Right lobe of liver (tissue), 6 donors: ENCODE data around the gene AKAP12. TPM values are rescaled to one million over a fixed set of nuclear protein-coding genes. Genes with fewer than 3 reads are reported as not detected.
A peak's percentile ranks its signal among the peaks of the same experiment; 100 is the strongest.

Experiments
- ATAC-seq, 4 donors: fragments of 200-7000 bp; cut with Tn5 transposase; one replicate each; pipeline ENCODE4 v1.9.1; 2020; ENCODE audit warnings: mild to moderate bottlenecking in 4 of 4, moderate library complexity in 4 of 4
- DNase-seq, 3 donors: peaks; one replicate each; pipeline ENCODE4 v3.0.0-alpha.2; 2020
- H3K27ac ChIP-seq, 3 donors: fragments of 200-600 bp; one replicate each; pipeline ENCODE4 v1.8.0; 2022
- H3K27me3 ChIP-seq, 2 donors: fragments of 200-600 bp; one replicate each; pipeline ENCODE4 v1.8.0; 2022
- H3K36me3 ChIP-seq, 4 donors: fragments of 200-600 bp; sonication (generic) in 1 of 4; one replicate each; pipeline versions ENCODE4 v1.5.1 to v1.8.0; 2017 to 2022; ENCODE audit warnings: control low read depth in 1 of 4
- H3K4me1 ChIP-seq, 4 donors: fragments of 200-600 bp; sonication (generic) in 1 of 4; one replicate each; pipeline versions ENCODE4 v1.5.1 to v1.8.0; 2017 to 2022; ENCODE audit warnings: control low read depth in 1 of 4
- H3K4me3 ChIP-seq, 3 donors: fragments of 200-600 bp; one replicate each; pipeline ENCODE4 v1.8.0; 2022
- H3K9me3 ChIP-seq, 4 donors: fragments of 200-600 bp; sonication (generic) in 1 of 4; one replicate each; pipeline versions ENCODE4 v1.5.1 to v1.8.0; 2017 to 2022; ENCODE audit warnings: control low read depth in 1 of 4
- POLR2A ChIP-seq: fragments of 450-650 bp; IDR thresholded peaks from one replicate; pipeline ENCODE4 v1.6.1; 2017; ENCODE audit warnings: antibody characterized with exemption, mild to moderate bottlenecking
- WGBS: methylation state at CpG from one replicate; pipeline ENCODE4 v1.1.6; 2018; ENCODE audit warnings: low coverage, low lambda C conversion rate; ENCODE audit not compliant: insufficient coverage; ENCODE audit errors: missing lambda C conversion rate; 5-methylcytosine and 5-hydroxymethylcytosine counted together
- intact Hi-C, 2 donors: fragments of 100-400 bp; cut with DNase I; formaldehyde crosslinking; loops; one replicate each; pipeline versions ENCODE4 v1.11.2 to v1.14.1; 2022
- total RNA-seq, 6 experiments: library from RNA; depleted of rRNA in 2 of 6; stranded (reverse); fragments of >200 nt in 2 of 6; fragmentation: NEBNext Ultra II Directional in 3 of 6; extraction: Animal tissue kit (Norgen Biotek cat#: 25700) in 3 of 6; gene quantifications; one replicate each; pipeline versions ENCODE4 v1.1.0 to v1.2.4, GENCODE V29; 2016 to 2023
- TF ChIP-seq, protein P1 (sequence below), 4 donors: fragments of 200-600 bp in 3 of 4; fragments of 450-650 bp in 1 of 4; IDR thresholded peaks; one replicate each; pipeline versions ENCODE4 v1.5.1 to v1.8.0; 2016 to 2022; ENCODE audit warnings: antibody characterized with exemption in 4 of 4, mild to moderate bottlenecking in 2 of 4
- donor health status: DM: no; HTN: yes; CAD: no.
- donor health status: DM: no; HTN: no; CAD: no.
- donor health status: DM: no; HTN: no; CAD: no.
- donor health status: DM: no; HTN: yes; CAD: no.
- donor health status: DM: no; HTN: yes; CAD: no.

Gene AKAP12
- total RNA-seq, 6 experiments from 2014 or later, result 2.1 to 38.4 (median 23.0) TPM

DNA sequence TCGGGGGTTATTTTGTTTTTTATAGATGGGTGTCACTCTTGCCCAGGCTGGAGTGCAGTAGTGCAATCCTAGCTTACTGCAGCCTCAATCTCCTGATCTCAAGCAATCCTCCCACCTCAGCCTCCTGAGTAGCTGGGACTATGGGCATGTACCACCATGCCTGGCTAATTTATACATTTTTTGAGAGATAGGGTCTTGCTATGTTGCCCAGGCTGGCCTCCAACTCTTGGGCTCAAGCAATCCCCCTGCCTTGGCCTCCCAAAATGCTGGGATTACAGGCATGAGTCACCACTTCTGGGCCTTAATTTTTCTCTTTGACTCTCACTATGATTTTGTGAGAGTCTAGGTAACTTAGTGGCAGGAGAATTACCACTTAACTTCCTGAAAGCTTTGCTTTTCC lies 23.3 kb downstream of the AKAP12 start:
- Histone ChIP-seq H3K4me3 (no peak overlapping the region), H3K27me3 (no peaks in the 10 kb centered on the region), H3K4me1 (no peaks in the 10 kb centered on the region), H3K27ac (no peak overlapping the region), H3K36me3 (no peaks in the 10 kb centered on the region), H3K9me3 (no peaks in the 10 kb centered on the region)
- TF ChIP-seq POLR2A, result no peak
- TF ChIP-seq, protein P1, sequence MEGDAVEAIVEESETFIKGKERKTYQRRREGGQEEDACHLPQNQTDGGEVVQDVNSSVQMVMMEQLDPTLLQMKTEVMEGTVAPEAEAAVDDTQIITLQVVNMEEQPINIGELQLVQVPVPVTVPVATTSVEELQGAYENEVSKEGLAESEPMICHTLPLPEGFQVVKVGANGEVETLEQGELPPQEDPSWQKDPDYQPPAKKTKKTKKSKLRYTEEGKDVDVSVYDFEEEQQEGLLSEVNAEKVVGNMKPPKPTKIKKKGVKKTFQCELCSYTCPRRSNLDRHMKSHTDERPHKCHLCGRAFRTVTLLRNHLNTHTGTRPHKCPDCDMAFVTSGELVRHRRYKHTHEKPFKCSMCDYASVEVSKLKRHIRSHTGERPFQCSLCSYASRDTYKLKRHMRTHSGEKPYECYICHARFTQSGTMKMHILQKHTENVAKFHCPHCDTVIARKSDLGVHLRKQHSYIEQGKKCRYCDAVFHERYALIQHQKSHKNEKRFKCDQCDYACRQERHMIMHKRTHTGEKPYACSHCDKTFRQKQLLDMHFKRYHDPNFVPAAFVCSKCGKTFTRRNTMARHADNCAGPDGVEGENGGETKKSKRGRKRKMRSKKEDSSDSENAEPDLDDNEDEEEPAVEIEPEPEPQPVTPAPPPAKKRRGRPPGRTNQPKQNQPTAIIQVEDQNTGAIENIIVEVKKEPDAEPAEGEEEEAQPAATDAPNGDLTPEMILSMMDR (IDR thresholded peaks at IDR 0.05), result no peak
- DNase-seq (no peak), ATAC-seq (no peak)
- 78% methylated on average over 1 of the region's 1 CpG for WGBS
- intact Hi-C loops, result no loop called here

DNA sequence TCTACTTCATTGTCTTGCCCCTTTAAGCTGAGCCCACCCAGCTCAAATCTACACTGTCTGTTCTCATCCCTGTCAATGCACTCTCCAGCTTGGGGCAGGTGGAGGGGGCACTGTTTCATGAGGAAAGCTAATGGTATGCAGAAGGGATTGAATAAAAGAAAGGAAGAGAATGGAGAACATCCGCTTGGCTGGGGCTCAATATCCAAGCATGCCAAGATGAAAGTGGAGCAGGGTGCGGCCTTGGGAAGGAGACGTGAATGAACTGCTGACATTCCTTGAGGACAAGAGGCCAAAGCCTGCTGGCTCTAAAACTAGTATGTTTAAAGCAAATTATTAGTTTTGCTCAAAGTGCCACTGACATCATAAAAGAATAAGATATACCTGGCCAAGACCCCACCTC lies 24.2 kb downstream of the AKAP12 start:
- Histone ChIP-seq H3K27ac (no peak overlapping the region), H3K27me3 (no peaks in the 10 kb centered on the region), H3K4me3 (no peak overlapping the region), H3K9me3 (no peaks in the 10 kb centered on the region), H3K4me1 (no peaks in the 10 kb centered on the region), H3K36me3 (no peaks in the 10 kb centered on the region)
- WGBS, result 89% methylated on average over 3 of the region's 3 CpGs
- ATAC-seq (no peak), DNase-seq (no peak)
- no peak for TF ChIP-seq POLR2A
- TF ChIP-seq, protein P1 (IDR thresholded peaks at IDR 0.05), result no peak
- intact Hi-C loops, result no loop called here

DNA sequence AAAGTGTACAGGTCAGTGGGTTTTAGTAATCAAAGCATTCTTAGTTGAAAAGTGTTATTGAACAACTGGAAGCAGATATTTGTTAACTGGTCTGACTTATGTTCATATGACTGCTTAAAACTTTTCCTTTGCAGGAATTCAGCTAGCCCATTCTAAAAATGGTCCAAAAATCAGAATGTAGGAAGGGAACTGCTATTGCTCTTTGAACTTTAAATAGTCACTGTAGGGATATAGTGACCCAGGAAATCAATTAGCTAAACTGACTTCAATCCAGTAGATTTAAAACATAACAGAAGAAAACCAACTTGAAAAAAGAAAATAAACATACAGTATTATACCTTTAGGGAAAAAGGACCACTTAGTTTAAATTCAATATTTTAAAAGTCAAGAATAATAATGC lies 25.5 kb downstream of the AKAP12 start:
- TF ChIP-seq, protein P1 (IDR thresholded peaks at IDR 0.05), result no peak
- no peak for TF ChIP-seq POLR2A
- intact Hi-C loops, result no loop called here
- no peak overlapping the region for H3K27ac ChIP-seq
- no peaks in the 10 kb centered on the region for H3K36me3 ChIP-seq
- no peaks in the 10 kb centered on the region for H3K9me3 ChIP-seq
- no peaks in the 10 kb centered on the region for H3K4me1 ChIP-seq
- ATAC-seq (peak in 1 of 4 donors; percentile 29), DNase-seq (no peak)
- H3K4me3 ChIP-seq, result no peak overlapping the region
- no peaks in the 10 kb centered on the region for H3K27me3 ChIP-seq

DNA sequence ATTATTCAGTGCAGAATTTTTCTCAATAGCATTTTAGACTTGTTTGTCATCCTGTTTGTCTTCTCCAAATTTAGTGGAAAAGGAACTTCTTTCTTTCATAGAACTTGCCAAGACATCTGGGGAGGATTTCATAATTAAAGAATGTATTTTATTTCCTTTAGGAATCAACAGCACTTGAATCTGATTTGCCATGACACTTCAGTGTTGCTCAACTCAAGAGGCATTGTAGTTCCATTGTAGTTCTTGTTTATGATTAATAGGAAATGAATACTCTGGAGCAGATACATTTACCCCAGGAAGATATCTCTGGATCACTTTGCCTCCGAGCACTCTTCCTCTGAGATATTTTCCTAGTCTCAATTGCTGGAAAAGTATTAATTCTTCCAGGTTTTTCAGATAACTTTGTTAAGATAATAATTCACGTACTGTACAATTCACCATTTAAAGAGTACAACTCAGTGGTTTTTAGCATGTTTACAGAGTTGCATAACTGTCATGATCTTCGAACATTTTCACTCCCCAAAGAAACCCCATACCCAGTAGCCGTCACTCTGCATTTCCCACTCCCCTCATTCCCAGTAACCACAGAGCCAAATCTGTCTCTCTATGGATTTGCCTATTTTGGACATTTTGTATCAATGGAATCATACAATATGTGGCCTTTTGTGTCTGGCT lies 29.7 kb downstream of the AKAP12 start:
- Histone ChIP-seq H3K9me3 (no peaks in the 10 kb centered on the region), H3K27me3 (no peaks in the 10 kb centered on the region), H3K36me3 (no peaks in the 10 kb centered on the region), H3K4me1 (no peaks in the 10 kb centered on the region), H3K4me3 (no peak overlapping the region), H3K27ac (no peak overlapping the region)
- intact Hi-C loops, result no loop called here
- WGBS, result 26% methylated on average over 4 of the region's 4 CpGs
- TF ChIP-seq, protein P1 (IDR thresholded peaks at IDR 0.05), result no peak
- TF ChIP-seq POLR2A, result no peak
- ATAC-seq (peak in 2 of 4 donors; percentile 66 to 70), DNase-seq (no peak)

DNA sequence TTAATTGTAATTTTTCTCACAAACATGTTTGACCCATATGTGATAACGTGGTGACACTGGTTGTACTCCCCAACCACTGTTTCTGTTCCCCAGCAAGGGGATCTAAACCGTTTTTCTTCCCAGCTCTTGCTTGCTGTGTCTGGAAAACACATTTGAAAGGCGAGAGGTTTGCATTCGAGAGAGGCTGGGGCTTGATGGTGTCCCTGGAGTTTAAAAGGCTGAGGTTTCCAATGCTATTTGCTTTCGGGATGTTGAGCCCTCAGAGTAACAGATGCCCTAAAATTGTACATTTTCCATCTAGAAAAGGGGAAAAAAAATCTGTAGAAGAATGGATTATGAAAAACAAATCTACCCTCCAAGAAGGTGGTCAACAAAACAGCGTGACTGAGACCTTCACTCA lies 35.4 kb downstream of the AKAP12 start:
- no peaks in the 10 kb centered on the region for H3K36me3 ChIP-seq
- TF ChIP-seq, protein P1 (IDR thresholded peaks at IDR 0.05), result no peak
- TF ChIP-seq POLR2A, result no peak
- intact Hi-C loops, result no loop called here
- H3K9me3 ChIP-seq, result no peaks in the 10 kb centered on the region
- H3K4me1 ChIP-seq, result no peaks in the 10 kb centered on the region
- ATAC-seq, result no peak
- 73% methylated on average over 6 of the region's 6 CpGs for WGBS
- H3K27ac ChIP-seq, result no peak overlapping the region
- H3K4me3 ChIP-seq, result no peak overlapping the region
- no peaks in the 10 kb centered on the region for H3K27me3 ChIP-seq
- DNase-seq, result no peak
